ENCODE results near the gene SMIM35. TPM values are rescaled to one million over a fixed set of nuclear protein-coding genes. Genes with fewer than 3 reads are reported as not detected.

Gene SMIM35
- total and polyA plus RNA-seq, 8 donors = 0.20 to 1.1 (median 0.55) TPM; not detected in 2

- no peak for TF ChIP-seq CTCF (IDR thresholded peaks at IDR 0.05)
- intact Hi-C loops (cut with DNase I) = loop anchor here in 1 of 2 donors (5.0 to 10.0 kb wide), 3 partner anchors 108 to 245 kb away; partner anchors contain the start of gene FXYD2
- ATAC-seq (no peak), DNase-seq (no peak)
- Histone ChIP-seq H3K27ac (no peak overlapping the region), H3K27me3 (peaks cover 0 to 5% of the 10 kb centered on the region in 2 donors), H3K9me3 (no peaks in the 10 kb centered on the region), H3K4me3 (no peak overlapping the region), H3K36me3 (no peaks in the 10 kb centered on the region), H3K4me1 (peaks cover 0 to 11% of the 10 kb centered on the region in 2 donors)
Measured at GRCh38 chr11:118052581-118053206, 34.1 kb downstream of the SMIM35 start.

GRCh38 chr11:118051611-118052461 lies 34.9 kb downstream of the SMIM35 start:
- Histone ChIP-seq H3K4me3 (no peak overlapping the region), H3K36me3 (no peaks in the 10 kb centered on the region), H3K27ac (no peak overlapping the region), H3K4me1 (peaks cover 0 to 11% of the 10 kb centered on the region in 2 donors), H3K27me3 (no peaks in the 10 kb centered on the region), H3K9me3 (no peaks in the 10 kb centered on the region)
- no peak for DNase-seq
- no peak for ATAC-seq
- TF ChIP-seq CTCF (IDR thresholded peaks at IDR 0.05) = no peak
- intact Hi-C loops (cut with DNase I) = loop anchor here in 1 of 2 donors (5.0 to 10.0 kb wide), 3 partner anchors 107 to 245 kb away; partner anchors contain the start of gene FXYD2

- Histone ChIP-seq H3K27me3 (no peaks in the 10 kb centered on the region), H3K4me1 (peaks cover 0 to 11% of the 10 kb centered on the region in 2 donors), H3K27ac (no peak overlapping the region), H3K36me3 (no peaks in the 10 kb centered on the region), H3K9me3 (no peaks in the 10 kb centered on the region), H3K4me3 (no peak overlapping the region)
- no peak for TF ChIP-seq CTCF (IDR thresholded peaks at IDR 0.05)
- no peak for DNase-seq
- intact Hi-C loops (cut with DNase I) = loop anchor here in 1 of 2 donors (5.0 to 10.0 kb wide), 3 partner anchors 106 to 244 kb away; partner anchors contain the start of gene FXYD2
- ATAC-seq = no peak
Measured at GRCh38 chr11:118051136-118051610, 35.6 kb downstream of the SMIM35 start.

GRCh38 chr11:118050208-118050891 lies 36.4 kb downstream of the SMIM35 start:
- H3K36me3 ChIP-seq = no peaks in the 10 kb centered on the region
- no peak for ATAC-seq
- peaks cover 0 to 11% of the 10 kb centered on the region in 2 donors for H3K4me1 ChIP-seq
- no peaks in the 10 kb centered on the region for H3K27me3 ChIP-seq
- intact Hi-C loops (cut with DNase I) = loop anchor here in 1 of 2 donors (5.0 to 10.0 kb wide), 3 partner anchors 106 to 243 kb away; partner anchors contain the start of gene FXYD2
- H3K27ac ChIP-seq = no peak overlapping the region
- no peak overlapping the region for H3K4me3 ChIP-seq
- no peaks in the 10 kb centered on the region for H3K9me3 ChIP-seq
- no peak for TF ChIP-seq CTCF (IDR thresholded peaks at IDR 0.05)
- DNase-seq = no peak

All from left lung (tissue), 10 donors.